DOHH2 (cell line): ENCODE results near the gene C11orf65.

Source experiments
- H3F3A ChIP-seq: fragments of 200-600 bp; sonication (generic), shearing (Covaris generic); 2 replicates; pipeline ENCODE4 v1.6.0; 2016; ENCODE audit warnings: antibody characterized with exemption, mild to moderate bottlenecking; ENCODE audit not compliant: control insufficient read depth, insufficient read depth
- H3K27ac ChIP-seq: fragments of 200-600 bp; sonication (generic); 2 replicates; pipeline ENCODE4 v1.5.1; 2014; ENCODE audit warnings: low read depth, mild to moderate bottlenecking, low read length, moderate library complexity
- H3K27me3 ChIP-seq: fragments of 200-600 bp; sonication (generic); 2 replicates; pipeline ENCODE4 v1.6.1; 2014; ENCODE audit warnings: mild to moderate bottlenecking, low read length, mixed read lengths; ENCODE audit not compliant: control insufficient read depth
- H3K36me3 ChIP-seq: fragments of 200-600 bp; sonication (generic); 2 replicates; pipeline ENCODE4 v1.6.1; 2014; ENCODE audit warnings: mild to moderate bottlenecking, low read length, moderate library complexity, mixed read lengths; ENCODE audit not compliant: control insufficient read depth
- H3K4me1 ChIP-seq: fragments of 200-600 bp; sonication (generic); 2 replicates; pipeline ENCODE4 v1.6.1; 2014; ENCODE audit warnings: mild to moderate bottlenecking, low read length, mixed read lengths; ENCODE audit not compliant: control insufficient read depth
- H3K4me2 ChIP-seq: fragments of 200-600 bp; sonication (generic); 2 replicates; pipeline ENCODE4 v1.6.0; 2014; ENCODE audit warnings: mild to moderate bottlenecking, low read length, moderate library complexity
- H3K4me3 ChIP-seq: fragments of 200-600 bp; sonication (generic); 2 replicates; pipeline ENCODE4 v1.5.1; 2014; ENCODE audit warnings: mild to moderate bottlenecking, low read length, mixed read lengths
- H3K79me2 ChIP-seq: fragments of 200-600 bp; sonication (generic); 2 replicates; pipeline ENCODE4 v1.6.1; 2014; ENCODE audit warnings: mild to moderate bottlenecking, low read length, mixed read lengths; ENCODE audit not compliant: control insufficient read depth
- H3K9me2 ChIP-seq: fragments of 200-600 bp; sonication (generic); replicated peaks from 2 replicates; pipeline ENCODE4 v1.6.1; 2014; ENCODE audit warnings: mild to moderate bottlenecking, low read length, mixed read lengths; ENCODE audit not compliant: control insufficient read depth
- H3K9me3 ChIP-seq: fragments of 200-600 bp; sonication (generic); 2 replicates; pipeline ENCODE4 v1.6.1; 2014; ENCODE audit warnings: antibody characterized with exemption, low read length, mixed read lengths; ENCODE audit not compliant: control insufficient read depth, insufficient read depth
- H4K20me1 ChIP-seq: fragments of 200-600 bp; sonication (generic); 2 replicates; pipeline ENCODE4 v1.6.0; 2014; ENCODE audit warnings: low read depth, mild to moderate bottlenecking, antibody characterized with exemption, low read length, moderate library complexity; ENCODE audit not compliant: control insufficient read depth, insufficient read depth
- EZH2phosphoT487 ChIP-seq: fragments of 200-600 bp; sonication (generic); IDR thresholded peaks from 2 replicates; pipeline ENCODE4 v1.6.1; 2017; ENCODE audit warnings: borderline replicate concordance, mild to moderate bottlenecking, antibody characterized with exemption, low read length, moderate library complexity, mixed read lengths
- TF ChIP-seq, protein P1 (sequence below): fragments of 200-600 bp; sonication (generic); IDR thresholded peaks from one replicate; pipeline ENCODE4 v1.5.1; 2014; ENCODE audit warnings: antibody characterized with exemption, mild to moderate bottlenecking, low read depth, low read length; ENCODE audit not compliant: poor library complexity, severe bottlenecking

The C11orf65 gene

DNA sequence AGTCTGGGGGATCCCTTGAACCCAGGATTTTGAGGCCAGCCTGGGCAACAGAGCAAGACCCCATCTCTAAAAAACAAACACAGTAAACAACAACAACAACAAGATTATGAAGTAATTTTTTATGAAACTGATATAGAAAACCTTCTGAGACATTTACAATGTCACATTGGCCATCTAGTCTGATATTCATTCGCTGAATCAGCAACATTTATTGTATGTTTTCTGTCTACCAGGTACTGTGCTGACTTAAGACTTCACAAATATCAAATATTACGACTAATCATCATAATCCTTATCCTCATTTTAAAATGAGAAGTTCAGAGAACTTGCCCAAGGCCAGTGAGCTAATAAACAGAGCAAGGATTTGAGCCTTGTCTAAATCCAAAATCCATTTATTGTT lies 123.6 kb downstream of the C11orf65 start:
- Histone ChIP-seq H3K36me3 (peaks cover 48% of the 10 kb centered on the region), H3K4me3 (no peak overlapping the region), H3K79me2 (no peaks in the 10 kb centered on the region), H3K9me2 (no peaks in the 10 kb centered on the region), H3K9me3 (no peaks in the 10 kb centered on the region), H3K4me1 (no peaks in the 10 kb centered on the region), H3K27ac (no peak overlapping the region), H4K20me1 (no peaks in the 10 kb centered on the region), H3K4me2 (no peak overlapping the region), H3K27me3 (no peaks in the 10 kb centered on the region), H3F3A (no peaks in the 10 kb centered on the region)
- TF ChIP-seq, protein P1, sequence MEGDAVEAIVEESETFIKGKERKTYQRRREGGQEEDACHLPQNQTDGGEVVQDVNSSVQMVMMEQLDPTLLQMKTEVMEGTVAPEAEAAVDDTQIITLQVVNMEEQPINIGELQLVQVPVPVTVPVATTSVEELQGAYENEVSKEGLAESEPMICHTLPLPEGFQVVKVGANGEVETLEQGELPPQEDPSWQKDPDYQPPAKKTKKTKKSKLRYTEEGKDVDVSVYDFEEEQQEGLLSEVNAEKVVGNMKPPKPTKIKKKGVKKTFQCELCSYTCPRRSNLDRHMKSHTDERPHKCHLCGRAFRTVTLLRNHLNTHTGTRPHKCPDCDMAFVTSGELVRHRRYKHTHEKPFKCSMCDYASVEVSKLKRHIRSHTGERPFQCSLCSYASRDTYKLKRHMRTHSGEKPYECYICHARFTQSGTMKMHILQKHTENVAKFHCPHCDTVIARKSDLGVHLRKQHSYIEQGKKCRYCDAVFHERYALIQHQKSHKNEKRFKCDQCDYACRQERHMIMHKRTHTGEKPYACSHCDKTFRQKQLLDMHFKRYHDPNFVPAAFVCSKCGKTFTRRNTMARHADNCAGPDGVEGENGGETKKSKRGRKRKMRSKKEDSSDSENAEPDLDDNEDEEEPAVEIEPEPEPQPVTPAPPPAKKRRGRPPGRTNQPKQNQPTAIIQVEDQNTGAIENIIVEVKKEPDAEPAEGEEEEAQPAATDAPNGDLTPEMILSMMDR: no peak
- TF ChIP-seq EZH2phosphoT487: no peak

DNA sequence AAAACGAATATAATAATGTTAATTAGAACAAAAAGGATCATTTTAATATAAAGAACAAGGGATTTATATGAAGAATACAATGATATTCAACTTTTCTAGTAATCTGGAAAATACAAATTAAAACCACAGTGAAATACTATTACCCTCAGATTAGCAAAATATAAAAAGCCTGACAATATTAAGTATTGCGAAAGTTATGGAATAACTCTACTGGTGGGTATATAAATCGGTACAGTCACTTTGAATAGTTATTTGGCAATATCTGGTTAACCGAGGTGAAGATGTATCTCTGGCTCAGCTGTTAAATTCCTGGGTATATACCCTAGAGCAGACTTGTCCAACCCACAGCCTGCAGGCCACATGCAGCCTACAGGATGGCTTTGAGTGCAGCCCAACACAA lies 125.7 kb downstream of the C11orf65 start:
- Histone ChIP-seq H3K36me3 (peaks cover 48% of the 10 kb centered on the region), H4K20me1 (no peaks in the 10 kb centered on the region), H3K4me3 (no peak overlapping the region), H3K79me2 (no peaks in the 10 kb centered on the region), H3K9me2 (no peaks in the 10 kb centered on the region), H3K9me3 (no peaks in the 10 kb centered on the region), H3K27ac (no peak overlapping the region), H3K27me3 (no peaks in the 10 kb centered on the region), H3K4me1 (no peaks in the 10 kb centered on the region), H3K4me2 (no peak overlapping the region), H3F3A (no peaks in the 10 kb centered on the region)
- TF ChIP-seq, protein P1: no peak
- TF ChIP-seq EZH2phosphoT487: no peak

DNA sequence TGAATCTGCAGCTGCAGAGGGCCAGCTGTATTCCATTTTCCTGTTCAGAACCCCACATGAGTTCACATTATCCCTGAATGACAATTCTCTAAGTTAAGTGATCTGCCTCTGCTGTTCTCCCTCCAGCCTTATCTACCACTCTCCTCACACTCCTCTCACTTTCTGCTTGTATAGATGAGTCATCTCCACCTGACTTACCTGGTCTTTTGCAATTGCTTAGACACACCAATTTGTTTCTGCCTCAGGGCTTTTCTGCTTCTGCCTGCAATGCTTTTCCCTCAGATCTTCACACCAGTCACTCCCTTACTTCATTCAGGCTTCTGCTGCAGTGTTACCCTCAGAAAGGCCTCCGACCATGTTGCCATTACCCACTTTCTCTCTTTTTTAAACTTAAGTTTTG lies 126.4 kb downstream of the C11orf65 start:
- Histone ChIP-seq H3K79me2 (no peaks in the 10 kb centered on the region), H3K4me1 (no peaks in the 10 kb centered on the region), H4K20me1 (no peaks in the 10 kb centered on the region), H3F3A (no peaks in the 10 kb centered on the region), H3K27ac (no peak overlapping the region), H3K27me3 (no peaks in the 10 kb centered on the region), H3K4me2 (no peak overlapping the region), H3K9me3 (no peaks in the 10 kb centered on the region), H3K4me3 (no peak overlapping the region), H3K9me2 (no peaks in the 10 kb centered on the region), H3K36me3 (peaks cover 50% of the 10 kb centered on the region)
- TF ChIP-seq, protein P1: no peak
- TF ChIP-seq EZH2phosphoT487: no peak

DNA sequence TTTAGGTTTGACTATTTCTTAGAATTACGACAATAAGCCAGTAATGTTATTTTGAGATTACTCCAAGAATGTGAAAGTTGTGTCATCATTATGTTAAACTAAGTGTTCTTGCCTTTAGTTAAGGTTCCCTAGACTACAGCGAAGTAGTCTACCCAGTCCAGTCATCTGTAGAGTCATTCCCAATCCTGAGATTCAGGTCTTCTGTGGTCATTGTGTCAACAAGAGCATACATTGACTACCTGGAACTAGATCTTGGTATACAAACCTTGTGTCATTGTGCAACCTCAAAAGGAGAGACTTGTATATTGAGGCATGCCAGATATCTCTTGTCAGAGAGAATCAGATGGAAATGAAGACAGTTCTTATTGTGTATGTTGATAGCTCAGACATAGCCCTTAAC lies 128.6 kb downstream of the C11orf65 start:
- Histone ChIP-seq H3K4me3 (no peak overlapping the region), H3K9me3 (no peaks in the 10 kb centered on the region), H3K27me3 (no peaks in the 10 kb centered on the region), H4K20me1 (no peaks in the 10 kb centered on the region), H3F3A (no peaks in the 10 kb centered on the region), H3K79me2 (no peaks in the 10 kb centered on the region), H3K27ac (no peak overlapping the region), H3K9me2 (no peaks in the 10 kb centered on the region), H3K36me3 (peaks cover 49% of the 10 kb centered on the region), H3K4me1 (no peaks in the 10 kb centered on the region), H3K4me2 (no peak overlapping the region)
- TF ChIP-seq, protein P1: no peak
- TF ChIP-seq EZH2phosphoT487: no peak
